Measurements from ENCODE around the gene ZKSCAN7.

DNA sequence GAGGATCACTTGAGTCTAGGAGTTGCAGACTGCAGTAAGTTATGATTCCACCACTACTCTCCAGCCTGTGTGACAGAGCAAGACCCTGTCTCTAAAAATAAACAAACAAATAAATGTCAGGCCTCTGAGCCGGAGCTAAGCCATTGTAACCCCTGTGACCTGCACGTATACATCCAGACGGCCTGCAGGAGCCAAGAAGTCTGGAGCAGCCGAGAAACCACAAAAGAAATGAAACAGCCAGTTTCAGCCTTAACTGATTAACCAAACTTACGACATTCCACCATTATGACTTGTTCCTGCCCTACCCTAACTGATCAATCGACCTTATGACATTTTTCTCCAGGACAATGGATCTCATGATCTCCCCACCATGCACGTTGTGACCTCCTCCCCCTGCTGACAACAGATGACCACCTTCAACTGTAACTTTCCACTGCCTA, 32.5 kb upstream of the ZKSCAN7 start:
- TF ChIP-seq POLR2A (IDR thresholded peaks at IDR 0.05): no peak
- TF ChIP-seq, protein P1, sequence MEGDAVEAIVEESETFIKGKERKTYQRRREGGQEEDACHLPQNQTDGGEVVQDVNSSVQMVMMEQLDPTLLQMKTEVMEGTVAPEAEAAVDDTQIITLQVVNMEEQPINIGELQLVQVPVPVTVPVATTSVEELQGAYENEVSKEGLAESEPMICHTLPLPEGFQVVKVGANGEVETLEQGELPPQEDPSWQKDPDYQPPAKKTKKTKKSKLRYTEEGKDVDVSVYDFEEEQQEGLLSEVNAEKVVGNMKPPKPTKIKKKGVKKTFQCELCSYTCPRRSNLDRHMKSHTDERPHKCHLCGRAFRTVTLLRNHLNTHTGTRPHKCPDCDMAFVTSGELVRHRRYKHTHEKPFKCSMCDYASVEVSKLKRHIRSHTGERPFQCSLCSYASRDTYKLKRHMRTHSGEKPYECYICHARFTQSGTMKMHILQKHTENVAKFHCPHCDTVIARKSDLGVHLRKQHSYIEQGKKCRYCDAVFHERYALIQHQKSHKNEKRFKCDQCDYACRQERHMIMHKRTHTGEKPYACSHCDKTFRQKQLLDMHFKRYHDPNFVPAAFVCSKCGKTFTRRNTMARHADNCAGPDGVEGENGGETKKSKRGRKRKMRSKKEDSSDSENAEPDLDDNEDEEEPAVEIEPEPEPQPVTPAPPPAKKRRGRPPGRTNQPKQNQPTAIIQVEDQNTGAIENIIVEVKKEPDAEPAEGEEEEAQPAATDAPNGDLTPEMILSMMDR (IDR thresholded peaks at IDR 0.05): no peak
